Measurements from ENCODE around the gene HES1. TPM values are rescaled to one million over a fixed set of nuclear protein-coding genes. Genes with fewer than 3 reads are reported as not detected.

Gene HES1
- total and polyA plus RNA-seq, 9 of the 15 experiments (the other 6 are each of a cell fraction or from before 2014, with no cell fraction given): 3.4 to 37.0 (median 19.3) TPM

GRCh38 chr3:194139814-194140391 lies 4.0 kb downstream of the HES1 start:
- Histone ChIP-seq H3K27ac (ENCODE audit: extremely low read depth, low read depth, low read length) (peak overlapping the region; percentile 97), H3K9me3 (replicated peaks; ENCODE audit: control insufficient read depth, insufficient read depth, low read depth, low read length) (no peaks in the 10 kb centered on the region), H3K36me3 (ENCODE audit: control insufficient read depth, insufficient read depth, low read length) (peaks cover 11% of the 10 kb centered on the region; the same call in 1 of the 3 replicates), H3K9ac (ENCODE audit: insufficient read depth in 1 of 2, low read depth in 2 of 2, low read length in 2 of 2) (peak overlapping the region; percentile 66 to 83; a peak in 3 of 4 replicates), H2AFZ (ENCODE audit: low read depth, low read length) (peak overlapping the region; percentile 48), H3K27me3 (ENCODE audit: control insufficient read depth in 2 of 2, insufficient read depth in 2 of 2, low read length in 2 of 2) (no peaks in the 10 kb centered on the region), H3K79me2 (ENCODE audit: control insufficient read depth, insufficient read depth, low read length) (peaks cover 31% of the 10 kb centered on the region), H3K4me3 (peak overlapping the region; percentile 10; the same call in 1 of the 2 replicates), H3K4me1 (replicated peaks in 1 of 2; ENCODE audit: control insufficient read depth in 2 of 2, insufficient read depth in 2 of 2, low read length in 2 of 2) (peaks cover 40 to 62% of the 10 kb centered on the region in 2 experiments), H4K20me1 (replicated peaks; ENCODE audit: control insufficient read depth, insufficient read depth, low read length) (no peaks in the 10 kb centered on the region), H3K4me2 (ENCODE audit: insufficient read depth, low read length) (peak overlapping the region; percentile 58), H3K9me1 (ENCODE audit: control insufficient read depth, insufficient read depth, low read length) (no peaks in the 10 kb centered on the region)
- FAIRE-seq: no peak
- ChIA-PET POLR2A (interaction anchor here (0.5 to 4.9 kb wide), 28 partner anchors 10 to 362 kb away, joined by 3 to 48 read pairs (median 4); no protein-coding TSS in a partner anchor), CTCF (ENCODE audit: low intra/inter-chr PET ratio) (interaction anchor here (0.7 kb wide), 1 partner anchor 345 kb away, joined by 4 read pairs; no protein-coding TSS in a partner anchor)
- DNase-seq (ENCODE audit: extremely low read depth in 1 of 4, low spot score in 3 of 4): no peak
- 3% methylated on average over 9 of the region's 9 CpGs for WGBS (ENCODE audit: insufficient coverage, low coverage, missing lambda C conversion rate)
- no peak for ATAC-seq
- in situ Hi-C loops (cut with MboI) (loop anchor here (5.0 kb wide), 1 partner anchor 353 kb away; no protein-coding TSS in a partner anchor), intact Hi-C loops (cut with micrococcal nuclease) (loop anchor here (1.0 to 10.0 kb wide), 5 partner anchors 165 to 478 kb away; no protein-coding TSS in a partner anchor)
- BruUV-seq (replicated peaks): no TSS peak
- TF ChIP-seq E2F3 (CRISPR knock-in tag; IDR thresholded peaks at IDR 0.05) (no peak), PKNOX1 (IDR thresholded peaks at IDR 0.05) (no peak), ZFP36 (IDR thresholded peaks at IDR 0.05; ENCODE audit: low read depth, low read length, partially characterized antibody) (peak; percentile 16), MEF2A (IDR thresholded peaks at IDR 0.05; ENCODE audit: control insufficient read depth, low read depth, low read length) (no peak), OTX1 (CRISPR knock-in tag; IDR thresholded peaks at IDR 0.05) (no peak), SRSF3 (IDR thresholded peaks at IDR 0.05; ENCODE audit: insufficient read depth, low read length) (no peak), SMARCB1 (IDR thresholded peaks at IDR 0.05; ENCODE audit: insufficient read length, low read depth) (no peak), HCFC1 (IDR thresholded peaks at IDR 0.05; ENCODE audit: low read depth, low read length) (no peak), MYC (IDR thresholded peaks at IDR 0.05; ENCODE audit: low read depth, low read length) (peak; percentile 9; the same call in 1 of the 2 replicates), MYC (CRISPR knock-in tag; IDR thresholded peaks at IDR 0.05; ENCODE audit: borderline replicate concordance, low read depth) (no peak), JUND (IDR thresholded peaks at IDR 0.05; ENCODE audit: borderline replicate concordance, low read depth, low read length) (peak; percentile 32; the same call in 1 of the 2 replicates), JUND (tag; IDR thresholded peaks at IDR 0.05; ENCODE audit: borderline replicate concordance, low read depth, low read length) (no peak), ZNF766 (CRISPR knock-in tag; conservative IDR thresholded peaks at IDR 0.05) (0 out of 2 replicates have a peak, but pooled peaks have one; percentile 28), AFF1 (IDR thresholded peaks at IDR 0.05; ENCODE audit: low read depth in 1 of 2, partially characterized antibody in 2 of 2) (peak in 1 of 2 experiments; percentile 6), FOXM1 (IDR thresholded peaks at IDR 0.05; ENCODE audit: low read depth) (no peak), FOXM1 (CRISPR knock-in tag; IDR thresholded peaks at IDR 0.05; ENCODE audit: low read depth) (no peak), NFE2 (IDR thresholded peaks at IDR 0.05; ENCODE audit: low read depth) (0 out of 2 replicates have a peak, but pooled peaks have one; percentile 1), BHLHE40 (IDR thresholded peaks at IDR 0.05; ENCODE audit: low read length) (no peak)
